GM19193 (cell line): Measurements from ENCODE around the gene CHST9.

ENCODE experiments used
- POLR2A ChIP-seq: IDR thresholded peaks from 4 replicates; pipeline ENCODE4 v1.6.1; 2011; ENCODE audit not compliant: insufficient read depth, insufficient read length; ENCODE audit errors: extremely low read depth

CHST9 gene

GRCh38 chr18:27054926-27055325 is 130.2 kb downstream of the CHST9 start:
- no peak for TF ChIP-seq POLR2A

DNA sequence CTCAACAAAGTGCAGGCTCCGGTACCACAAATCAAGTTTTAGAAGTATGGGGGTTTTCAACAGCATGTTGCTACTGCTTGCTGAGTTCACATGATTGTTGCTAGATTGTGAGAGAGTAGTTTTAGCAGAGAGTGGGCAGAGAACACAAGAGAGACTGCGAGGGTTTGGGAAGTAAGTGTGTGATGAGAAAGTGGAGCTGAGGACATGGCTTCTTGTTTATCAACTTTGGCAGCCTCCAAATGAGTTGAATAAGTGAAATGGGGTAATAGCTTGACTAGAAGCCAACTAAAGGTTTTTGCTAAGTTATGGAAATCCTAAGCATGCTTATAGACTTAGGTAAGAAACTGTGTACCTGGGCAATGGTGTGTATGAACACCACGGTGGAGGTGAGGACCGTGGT is 135.1 kb downstream of the CHST9 start:
- no peak for TF ChIP-seq POLR2A

GRCh38 chr18:27045342-27045741 is 139.8 kb downstream of the CHST9 start:
- no peak for TF ChIP-seq POLR2A

- TF ChIP-seq POLR2A = no peak
Measured at GRCh38 chr18:27042177-27042576, 142.9 kb downstream of the CHST9 start.

DNA sequence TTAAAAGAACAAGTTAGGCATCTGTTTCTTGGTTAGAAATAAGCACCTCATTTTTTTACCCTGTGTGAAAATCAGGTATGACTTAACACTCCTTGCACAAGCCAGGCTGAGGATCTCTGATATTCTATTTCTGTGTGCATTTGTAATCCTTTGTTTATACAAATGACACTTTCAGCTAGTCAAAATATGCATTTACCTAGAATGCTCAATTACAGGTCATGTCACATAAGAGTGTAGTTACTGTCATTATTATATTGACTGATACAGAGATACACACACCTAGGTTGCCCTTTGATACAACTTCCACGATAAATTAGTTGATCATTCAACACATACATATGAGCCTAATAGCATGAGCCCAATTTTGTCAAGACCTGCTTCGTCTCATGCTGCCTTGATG is 144.3 kb downstream of the CHST9 start:
- TF ChIP-seq POLR2A = no peak

- no peak for TF ChIP-seq POLR2A
Measured at GRCh38 chr18:27033722-27034121, 151.4 kb downstream of the CHST9 start.

DNA sequence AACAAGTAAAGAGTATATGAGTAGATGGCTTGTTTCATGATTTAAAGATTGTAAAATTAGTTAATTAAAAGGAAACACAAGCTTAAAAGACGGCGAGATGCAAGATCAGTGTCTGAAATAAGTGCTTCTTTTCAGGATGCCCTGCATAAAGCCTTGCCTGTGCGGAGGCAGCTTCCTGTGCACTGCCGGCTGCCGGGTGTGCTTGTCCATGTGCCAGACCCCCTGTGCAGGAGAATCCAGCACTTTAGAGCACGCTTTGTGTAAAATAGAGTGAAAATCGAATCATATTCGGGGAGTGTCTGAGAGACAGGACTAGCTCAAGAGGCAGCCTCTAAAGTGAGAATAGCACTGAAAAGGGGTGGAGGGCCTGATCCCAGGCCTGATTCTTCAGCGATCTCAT is 154.7 kb downstream of the CHST9 start:
- no peak for TF ChIP-seq POLR2A

GRCh38 chr18:27022477-27022876 is 162.6 kb downstream of the CHST9 start:
- TF ChIP-seq POLR2A = no peak

DNA sequence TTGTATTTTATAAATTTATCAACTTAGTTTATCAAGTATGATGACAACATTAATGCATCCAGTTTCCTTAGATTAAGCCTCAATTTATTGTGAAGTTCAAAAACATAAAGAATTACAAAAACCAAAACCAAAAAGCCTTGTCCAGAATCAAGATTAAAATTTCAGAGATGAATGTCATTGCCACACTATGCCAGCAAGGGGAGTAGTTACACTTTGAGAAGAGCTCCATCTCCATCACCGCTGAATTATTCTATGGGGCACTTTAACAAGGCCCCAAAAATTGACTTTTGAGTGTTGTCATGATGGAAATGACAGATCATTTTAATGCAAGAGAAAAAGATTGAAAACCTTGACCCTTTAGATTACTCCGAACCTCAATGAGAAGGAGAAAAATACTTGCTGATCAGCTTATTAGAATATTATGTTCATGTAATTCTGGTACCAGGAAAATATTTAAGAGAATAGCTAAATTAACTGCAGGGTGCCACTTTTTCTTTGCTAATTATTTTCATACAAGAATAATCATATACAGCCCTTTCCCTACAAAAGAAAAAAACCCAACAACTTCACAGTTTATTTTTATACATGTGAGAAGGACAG is 167.1 kb downstream of the CHST9 start:
- TF ChIP-seq POLR2A = no peak

GRCh38 chr18:27014841-27015240 is 170.3 kb downstream of the CHST9 start:
- TF ChIP-seq POLR2A = no peak

DNA sequence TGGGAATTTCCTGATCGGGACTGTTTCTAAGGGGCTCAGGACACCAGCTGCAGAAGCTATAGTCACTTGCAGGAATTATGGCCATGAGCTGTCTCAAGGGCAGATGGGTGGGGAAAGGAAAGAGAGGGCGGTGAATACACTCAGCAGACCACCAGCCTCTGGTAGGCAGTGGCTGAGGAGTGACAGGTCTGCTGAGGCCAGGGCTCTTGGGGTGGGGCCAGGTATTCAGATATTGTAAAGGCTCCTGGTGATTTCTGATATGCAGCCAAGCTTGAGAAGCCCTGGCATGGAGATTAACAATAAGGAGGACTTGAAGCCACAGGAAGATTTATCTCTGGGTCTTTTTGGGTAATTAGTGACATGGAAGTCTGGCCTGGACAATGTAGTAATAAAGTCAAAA is 174.3 kb downstream of the CHST9 start:
- TF ChIP-seq POLR2A = no peak

- TF ChIP-seq POLR2A = no peak
Measured at GRCh38 chr18:27009293-27009692, 175.8 kb downstream of the CHST9 start.

- no peak for TF ChIP-seq POLR2A
Measured at GRCh38 chr18:27008575-27008974, 176.5 kb downstream of the CHST9 start.

- TF ChIP-seq POLR2A = no peak
Measured at GRCh38 chr18:27007880-27008279, 177.2 kb downstream of the CHST9 start.

DNA sequence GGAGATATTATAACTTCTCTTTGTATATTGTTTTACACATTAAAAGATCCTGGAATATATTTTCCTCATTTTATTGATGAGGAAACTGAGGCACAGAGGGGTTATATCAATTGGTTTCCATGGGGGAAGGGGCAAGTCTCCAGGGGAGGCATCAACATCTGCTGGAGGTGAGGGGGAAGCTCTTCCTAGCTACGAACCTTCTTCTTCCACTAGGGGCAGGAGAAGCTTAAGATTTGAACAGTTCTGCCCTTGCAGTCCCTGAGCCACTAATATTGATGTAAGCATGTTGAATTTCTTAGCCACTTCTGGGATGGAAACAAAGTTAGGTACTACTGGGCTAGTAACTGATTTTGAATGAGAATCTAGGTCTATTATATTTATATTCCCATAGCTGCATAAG is 179.5 kb downstream of the CHST9 start:
- TF ChIP-seq POLR2A = no peak

- TF ChIP-seq POLR2A = no peak
Measured at GRCh38 chr18:27004056-27004829, 180.9 kb downstream of the CHST9 start.
